IPS-20b (cell line): ENCODE data around the gene OR5A1.
"Not testable (repeated sequence)": the region's sequence is repeated elsewhere in the genome, so short reads cannot be mapped to it uniquely, and the experiment has no call there.

Experiments
- H3K27ac ChIP-seq: one replicate; pipeline ENCODE4 v1.5.1; 2013; ENCODE audit warnings: low read length
- H3K27me3 ChIP-seq: 2 replicates; pipeline ENCODE4 v1.6.1; 2013; ENCODE audit warnings: mild to moderate bottlenecking, low read length, inconsistent platforms; ENCODE audit not compliant: insufficient read depth
- H3K36me3 ChIP-seq: 2 replicates; pipeline ENCODE4 v1.6.1; 2013; ENCODE audit warnings: low read depth, mild to moderate bottlenecking, inconsistent platforms, low read length, moderate library complexity; ENCODE audit not compliant: insufficient read depth
- H3K4me1 ChIP-seq: 2 replicates; pipeline ENCODE4 v1.6.1; 2013; ENCODE audit warnings: mild to moderate bottlenecking, control low read depth, inconsistent platforms, low read length, moderate library complexity; ENCODE audit not compliant: insufficient read depth
- H3K4me3 ChIP-seq: 2 replicates; pipeline ENCODE4 v1.5.1; 2013; ENCODE audit warnings: mild to moderate bottlenecking, low read length, inconsistent platforms
- H3K9ac ChIP-seq: 2 replicates; pipeline ENCODE4 v1.6.1; 2013; ENCODE audit warnings: low read depth, mild to moderate bottlenecking, inconsistent platforms, low read length, moderate library complexity
- H3K9me3 ChIP-seq: 2 replicates; pipeline ENCODE4 v1.6.1; 2013; ENCODE audit warnings: mild to moderate bottlenecking, low read depth, low read length, inconsistent platforms; ENCODE audit not compliant: insufficient read depth

OR5A1 gene

GRCh38 chr11:59426361-59427067 is 9.8 kb upstream of the OR5A1 start, which contains the start of gene OR5A2:
OR5A2 (minus strand) TSS chr11:59426413; CDS start chr11:59422953, 3,460 bp downstream.
- no peaks in the 10 kb centered on the region for H3K27me3 ChIP-seq
- peak within 1 kb of the TSS; percentile 2; the same call in 1 of the 2 replicates for H3K9ac ChIP-seq
- no peak within 1 kb of the TSS for H3K27ac ChIP-seq
- peaks cover 24% of the 10 kb centered on the region for H3K4me1 ChIP-seq
- H3K9me3 ChIP-seq: no peaks in the 10 kb centered on the region
- no peaks in the 10 kb centered on the region for H3K36me3 ChIP-seq
- peak within 1 kb of the TSS; percentile 19; the same call in 1 of the 2 replicates for H3K4me3 ChIP-seq

- H3K27me3 ChIP-seq: no peaks in the 10 kb centered on the region
- no peaks in the 10 kb centered on the region for H3K9me3 ChIP-seq
- H3K27ac ChIP-seq: no peak overlapping the region
- H3K9ac ChIP-seq: peak overlapping the region; percentile 2; the same call in 1 of the 2 replicates
- no peak overlapping the region; the same call in 1 of the 2 replicates for H3K4me3 ChIP-seq
- H3K4me1 ChIP-seq: peaks cover 24% of the 10 kb centered on the region
- H3K36me3 ChIP-seq: no peaks in the 10 kb centered on the region
Observed at GRCh38 chr11:59427068-59427382, 9.2 kb upstream of the OR5A1 start.

- no peak overlapping the region for H3K4me3 ChIP-seq
- no peaks in the 10 kb centered on the region for H3K27me3 ChIP-seq
- no peaks in the 10 kb centered on the region for H3K36me3 ChIP-seq
- H3K9me3 ChIP-seq: no peaks in the 10 kb centered on the region
- H3K27ac ChIP-seq: no peak overlapping the region
- peaks cover 21% of the 10 kb centered on the region for H3K4me1 ChIP-seq
- H3K9ac ChIP-seq: no peak overlapping the region
Observed at GRCh38 chr11:59429924-59430516, 6.2 kb upstream of the OR5A1 start.

DNA sequence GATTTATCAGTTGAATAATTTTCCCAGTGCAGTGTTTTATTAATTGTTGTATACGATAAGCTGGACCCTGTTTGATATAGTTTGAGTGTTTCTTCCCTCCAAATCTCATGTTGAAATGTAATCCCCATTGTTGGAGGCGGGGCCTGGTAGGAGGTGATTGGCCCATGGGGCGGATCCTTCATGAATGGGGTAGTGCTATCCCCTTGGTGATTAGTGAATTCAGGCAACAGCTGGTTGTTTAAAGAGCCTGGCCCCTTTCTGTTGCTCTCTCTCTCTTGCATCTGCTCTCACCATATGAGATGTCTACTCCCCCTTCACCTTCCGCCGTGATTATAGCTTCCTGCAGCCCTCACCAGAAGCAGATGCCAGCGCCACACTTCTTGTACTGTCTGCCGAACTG is 1.5 kb downstream of the OR5A1 start:
- Histone ChIP-seq H3K27ac (no peak overlapping the region), H3K9me3 (no peaks in the 10 kb centered on the region), H3K4me1 (no peaks in the 10 kb centered on the region; the same call in 1 of the 2 replicates), H3K36me3 (no peaks in the 10 kb centered on the region), H3K9ac (no peak overlapping the region), H3K27me3 (no peaks in the 10 kb centered on the region), H3K4me3 (no peak overlapping the region)

DNA sequence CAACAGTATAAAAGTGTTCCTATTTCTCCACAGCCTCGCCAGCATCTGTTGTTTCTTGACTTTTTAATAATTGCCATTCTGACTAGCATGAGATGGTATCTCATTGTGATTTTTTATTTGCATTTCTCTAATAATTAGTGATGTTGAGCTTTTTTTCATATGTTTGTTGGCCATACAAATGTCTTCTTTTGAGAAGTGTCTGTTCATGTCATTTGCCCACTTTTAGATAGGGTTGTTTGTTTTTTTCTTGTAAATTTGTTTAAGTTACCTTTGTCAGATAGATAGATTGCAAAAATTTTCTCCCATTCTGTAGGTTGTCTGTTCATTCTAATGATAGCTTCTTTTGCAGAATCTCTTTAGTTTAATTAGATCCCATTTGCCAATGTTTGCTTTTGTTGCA is 9.4 kb downstream of the OR5A1 start:
- H3K27me3 ChIP-seq, H3K27ac ChIP-seq, H3K36me3 ChIP-seq, H3K4me1 ChIP-seq, H3K9ac ChIP-seq, H3K4me3 ChIP-seq, H3K9me3 ChIP-seq: not testable (repeated sequence)

- no peaks in the 10 kb centered on the region for H3K36me3 ChIP-seq
- peaks cover 3% of the 10 kb centered on the region; the same call in 1 of the 2 replicates for H3K9me3 ChIP-seq
- no peak overlapping the region for H3K4me3 ChIP-seq
- no peaks in the 10 kb centered on the region for H3K27me3 ChIP-seq
- H3K9ac ChIP-seq: no peak overlapping the region
- H3K4me1 ChIP-seq: no peaks in the 10 kb centered on the region
- no peak overlapping the region for H3K27ac ChIP-seq
Observed at GRCh38 chr11:59448484-59448883, 12.2 kb downstream of the OR5A1 start.

DNA sequence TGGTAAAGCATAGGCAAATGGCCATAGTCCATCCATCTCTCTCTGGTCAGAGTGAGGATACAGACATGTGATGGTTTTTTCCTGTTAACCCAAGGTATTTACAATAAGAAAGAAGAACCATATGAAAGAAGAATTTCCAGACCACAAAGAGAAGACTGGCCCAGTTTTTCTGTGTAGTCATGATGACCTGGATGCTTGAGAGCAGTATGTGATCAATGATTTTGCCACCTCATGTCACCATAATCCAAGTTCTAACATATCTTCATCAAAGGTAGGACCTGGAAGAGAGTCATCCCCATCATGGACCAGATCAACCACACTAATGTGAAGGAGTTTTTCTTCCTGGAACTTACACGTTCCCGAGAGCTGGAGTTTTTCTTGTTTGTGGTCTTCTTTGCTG is 20.4 kb downstream of the OR5A1 start, which contains the start of gene OR4D6:
Gene OR4D6 (plus strand): TSS at position 301 of the 400 bp plus-strand sequence. CDS start 0 bp downstream, at position 301.
- Histone ChIP-seq H3K4me1 (peaks cover 3% of the 10 kb centered on the region; the same call in 1 of the 2 replicates), H3K27me3 (no peaks in the 10 kb centered on the region), H3K4me3 (no peak within 1 kb of the TSS), H3K9me3 (no peaks in the 10 kb centered on the region), H3K9ac (no peak within 1 kb of the TSS), H3K36me3 (no peaks in the 10 kb centered on the region), H3K27ac (no peak within 1 kb of the TSS)

DNA sequence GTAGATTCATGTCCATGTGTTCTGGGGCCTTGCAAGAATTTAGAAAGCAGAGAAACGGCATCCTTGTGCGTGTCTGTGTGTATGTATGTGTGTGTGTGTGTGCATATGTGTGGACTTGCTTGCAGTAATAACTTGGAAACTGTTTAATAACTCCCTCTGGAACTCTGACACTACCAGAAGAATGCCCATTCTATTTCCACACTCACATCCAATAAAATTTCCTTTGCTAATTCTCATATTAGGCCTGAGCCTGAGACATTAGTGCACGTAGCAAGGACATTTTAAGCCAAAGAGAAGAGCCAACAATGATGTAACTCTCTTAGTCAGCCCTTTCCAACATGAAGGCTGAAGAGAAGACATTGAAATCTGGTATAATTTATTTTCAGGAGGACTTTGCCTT is 23.6 kb downstream of the OR5A1 start:
- H3K9me3 ChIP-seq: no peaks in the 10 kb centered on the region
- H3K27me3 ChIP-seq: no peaks in the 10 kb centered on the region
- no peaks in the 10 kb centered on the region for H3K36me3 ChIP-seq
- no peak overlapping the region for H3K9ac ChIP-seq
- H3K4me3 ChIP-seq: no peak overlapping the region
- peaks cover 3% of the 10 kb centered on the region; the same call in 1 of the 2 replicates for H3K4me1 ChIP-seq
- H3K27ac ChIP-seq: no peak overlapping the region

DNA sequence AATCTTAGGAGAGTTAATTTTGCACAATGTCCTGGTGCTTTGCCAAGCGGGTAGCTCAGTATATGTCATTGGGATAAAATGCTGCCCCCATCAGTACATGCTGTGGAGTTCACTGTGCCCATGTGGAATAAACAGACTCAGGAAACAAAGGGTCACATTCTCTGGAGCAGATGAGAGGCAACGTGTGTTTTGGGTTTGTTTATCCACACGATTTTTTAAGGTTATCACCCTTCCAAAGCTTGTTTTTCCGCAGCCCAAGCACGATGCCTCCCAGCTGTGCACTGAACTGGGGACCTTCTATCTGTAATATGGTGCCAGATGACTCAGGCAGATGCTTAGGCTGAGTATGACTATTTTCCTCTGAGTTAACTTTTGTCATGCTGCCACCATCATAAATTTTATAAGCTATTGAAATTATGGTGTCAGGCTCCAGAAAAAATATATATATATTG is 26.9 kb downstream of the OR5A1 start:
- no peak overlapping the region for H3K27ac ChIP-seq
- no peak overlapping the region for H3K9ac ChIP-seq
- no peaks in the 10 kb centered on the region for H3K4me1 ChIP-seq
- no peaks in the 10 kb centered on the region for H3K9me3 ChIP-seq
- no peaks in the 10 kb centered on the region for H3K27me3 ChIP-seq
- no peak overlapping the region for H3K4me3 ChIP-seq
- H3K36me3 ChIP-seq: no peaks in the 10 kb centered on the region

DNA sequence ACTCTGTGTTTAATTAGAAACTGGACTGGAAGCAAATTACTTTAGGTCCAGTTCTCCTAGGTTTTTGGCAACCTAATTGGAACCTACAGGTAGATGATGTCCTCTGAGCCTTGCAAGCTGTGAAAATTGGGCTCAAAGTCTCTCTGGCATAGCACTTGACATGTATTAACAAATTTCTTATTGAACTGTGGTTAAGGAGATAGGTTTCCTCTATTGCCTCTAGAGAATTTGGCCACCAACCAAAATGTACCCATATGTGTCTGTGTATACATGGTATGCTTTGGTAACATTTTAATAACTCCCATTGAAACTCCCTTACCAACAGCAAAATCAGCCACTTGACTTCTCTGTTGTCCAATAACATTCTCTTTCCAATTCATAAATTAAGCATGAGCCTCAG is 36.7 kb downstream of the OR5A1 start, which contains the start of gene OR4D10:
Gene OR4D10 (plus strand): TSS at position 301 of the 400 bp plus-strand sequence. CDS start 4,115 bp downstream, outside the sequence.
- Histone ChIP-seq H3K36me3 (no peaks in the 10 kb centered on the region), H3K4me1 (no peaks in the 10 kb centered on the region), H3K27me3 (no peaks in the 10 kb centered on the region), H3K9ac (no peak within 1 kb of the TSS), H3K9me3 (no peaks in the 10 kb centered on the region), H3K27ac (no peak within 1 kb of the TSS), H3K4me3 (no peak within 1 kb of the TSS)

DNA sequence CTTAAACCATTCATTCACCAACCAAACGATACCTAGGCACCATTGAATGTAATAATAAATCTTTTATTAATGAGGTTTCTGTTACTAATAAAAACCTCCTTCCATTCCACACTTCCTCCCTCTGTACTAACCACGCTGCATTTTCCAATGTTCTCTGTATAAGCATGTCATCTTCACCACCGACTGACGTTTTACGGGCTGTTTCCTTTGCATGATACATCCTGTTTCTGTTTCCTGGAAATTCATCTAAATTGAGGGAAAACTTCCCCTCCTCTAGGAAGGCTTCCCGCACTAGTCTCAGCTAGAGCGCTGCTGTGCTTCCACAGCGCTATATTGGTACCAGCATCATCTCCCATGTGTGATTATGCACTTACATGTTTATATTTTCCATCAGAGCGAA is 38.9 kb downstream of the OR5A1 start:
- Histone ChIP-seq H3K9ac (no peak overlapping the region), H3K27ac (no peak overlapping the region), H3K27me3 (no peaks in the 10 kb centered on the region)

DNA sequence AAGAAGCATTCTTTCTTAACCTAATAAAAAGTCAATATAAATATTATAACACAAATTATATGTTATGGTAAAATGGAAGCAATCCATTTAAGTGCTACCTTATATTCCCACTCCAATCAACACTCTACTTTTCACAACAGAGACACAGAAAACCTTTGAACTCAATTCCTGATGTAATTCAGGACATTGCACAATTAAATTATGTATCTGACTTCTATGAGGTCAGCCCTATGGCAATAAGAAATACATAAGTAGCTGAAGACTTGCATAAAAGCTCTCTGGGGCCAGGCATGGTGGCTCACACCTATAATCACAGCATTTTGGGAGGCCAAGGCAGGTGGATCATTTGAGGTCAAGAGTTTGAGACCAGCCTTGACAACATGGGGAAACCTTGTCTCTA is 43.6 kb downstream of the OR5A1 start:
- Histone ChIP-seq H3K9me3 (no peaks in the 10 kb centered on the region), H3K4me3 (no peak overlapping the region)

More for the DNA sequence above, 38.9 kb downstream of the OR5A1 start:
- Histone ChIP-seq H3K36me3 (no peaks in the 10 kb centered on the region), H3K4me1 (no peaks in the 10 kb centered on the region), H3K9me3 (no peaks in the 10 kb centered on the region), H3K4me3 (no peak overlapping the region)

More for the DNA sequence above, 43.6 kb downstream of the OR5A1 start:
- Histone ChIP-seq H3K27me3 (no peaks in the 10 kb centered on the region), H3K27ac (no peak overlapping the region), H3K36me3 (no peaks in the 10 kb centered on the region), H3K9ac (no peak overlapping the region), H3K4me1 (no peaks in the 10 kb centered on the region)
